BE2C (cell line): ENCODE measurements around the gene RIMBP2.

Experiments
- DNase-seq: peaks from one replicate; pipeline ENCODE4 v3.0.0-alpha.2; 2020
- H3K27me3 ChIP-seq: fragments of 250-450 bp; sonication (Bioruptor Pico); 2 replicates; pipeline ENCODE4 v1.5.1; 2020; ENCODE audit warnings: mild to moderate bottlenecking
- H3K36me3 ChIP-seq: fragments of 250-450 bp; sonication (Bioruptor Pico); 2 replicates; pipeline ENCODE4 v1.5.1; 2020; ENCODE audit warnings: mild to moderate bottlenecking
- H3K4me1 ChIP-seq: fragments of 250-450 bp; sonication (Bioruptor Pico); 2 replicates; pipeline ENCODE4 v1.5.1; 2020
- H3K4me3 ChIP-seq: 2 replicates; pipeline ENCODE4 v1.5.1; 2011; ENCODE audit warnings: low read depth, low read length
- H3K9me3 ChIP-seq: fragments of 250-450 bp; sonication (Bioruptor Pico); 2 replicates; pipeline ENCODE4 v1.5.1; 2020
- CTCF ChIP-seq: IDR thresholded peaks from 2 replicates; pipeline ENCODE4 v1.5.1; 2012; ENCODE audit warnings: mild to moderate bottlenecking, low read depth, low read length

The RIMBP2 gene

GRCh38 chr12:130357729-130358330, 358.3 kb downstream of the RIMBP2 start:
- no peak for TF ChIP-seq CTCF
- Histone ChIP-seq H3K9me3 (no peaks in the 10 kb centered on the region), H3K4me3 (no peak overlapping the region), H3K36me3 (no peaks in the 10 kb centered on the region), H3K4me1 (no peaks in the 10 kb centered on the region), H3K27me3 (peaks cover 85% of the 10 kb centered on the region)
- DNase-seq, result no peak

- no peak overlapping the region for H3K4me3 ChIP-seq
- H3K27me3 ChIP-seq, result peaks cover 88% of the 10 kb centered on the region
- H3K36me3 ChIP-seq, result no peaks in the 10 kb centered on the region
- H3K9me3 ChIP-seq, result no peaks in the 10 kb centered on the region
- DNase-seq, result no peak
- no peaks in the 10 kb centered on the region for H3K4me1 ChIP-seq
- no peak for TF ChIP-seq CTCF
These were observed 358.9 kb downstream of the RIMBP2 start for GRCh38 chr12:130357241-130357640.

GRCh38 chr12:130356222-130356621, 359.9 kb downstream of the RIMBP2 start:
- no peaks in the 10 kb centered on the region for H3K9me3 ChIP-seq

GRCh38 chr12:130354407-130354806, 361.7 kb downstream of the RIMBP2 start:
- peaks cover 83% of the 10 kb centered on the region for H3K27me3 ChIP-seq

More at GRCh38 chr12:130356222-130356621, 359.9 kb downstream of the RIMBP2 start:
- peaks cover 86% of the 10 kb centered on the region for H3K27me3 ChIP-seq
- no peak for DNase-seq
- H3K4me1 ChIP-seq, result no peaks in the 10 kb centered on the region
- no peaks in the 10 kb centered on the region for H3K36me3 ChIP-seq
- H3K4me3 ChIP-seq, result no peak overlapping the region
- TF ChIP-seq CTCF, result no peak

GRCh38 chr12:130353081-130353480, 363.0 kb downstream of the RIMBP2 start:
- no peak for TF ChIP-seq CTCF
- H3K27me3 ChIP-seq, result peaks cover 69% of the 10 kb centered on the region

More at GRCh38 chr12:130354407-130354806, 361.7 kb downstream of the RIMBP2 start:
- no peak for DNase-seq
- Histone ChIP-seq H3K4me3 (no peak overlapping the region), H3K4me1 (no peaks in the 10 kb centered on the region), H3K9me3 (no peaks in the 10 kb centered on the region), H3K36me3 (no peaks in the 10 kb centered on the region)
- TF ChIP-seq CTCF, result no peak

GRCh38 chr12:130351326-130351725, 364.8 kb downstream of the RIMBP2 start:
- H3K4me1 ChIP-seq, result no peaks in the 10 kb centered on the region
- H3K36me3 ChIP-seq, result no peaks in the 10 kb centered on the region
- peaks cover 52% of the 10 kb centered on the region for H3K27me3 ChIP-seq
- no peak for TF ChIP-seq CTCF
- no peaks in the 10 kb centered on the region for H3K9me3 ChIP-seq
- no peak for DNase-seq
- H3K4me3 ChIP-seq, result no peak overlapping the region

More at GRCh38 chr12:130353081-130353480, 363.0 kb downstream of the RIMBP2 start:
- no peaks in the 10 kb centered on the region for H3K36me3 ChIP-seq
- H3K9me3 ChIP-seq, result no peaks in the 10 kb centered on the region
- H3K4me3 ChIP-seq, result no peak overlapping the region
- H3K4me1 ChIP-seq, result no peaks in the 10 kb centered on the region
- no peak for DNase-seq
